SH-SY5Y (cell line): ENCODE results near the gene F5.

Source experiments
- GATA2 ChIP-seq: IDR thresholded peaks from 2 replicates; pipeline ENCODE4 v1.6.1; 2011; ENCODE audit warnings: mild to moderate bottlenecking, low read depth, low read length
- GATA3 ChIP-seq: IDR thresholded peaks from 2 replicates; pipeline ENCODE4 v1.6.1; 2011; ENCODE audit warnings: low read depth, mild to moderate bottlenecking, low read length, moderate library complexity

GRCh38 chr1:169571450-169571849 lies 14.8 kb downstream of the F5 start:
- TF ChIP-seq GATA2 = no peak
- TF ChIP-seq GATA3 = no peak
